Measurements from ENCODE around the gene TRIM28. TPM values are rescaled to one million over a fixed set of nuclear protein-coding genes. Genes with fewer than 3 reads are reported as not detected.
"Not testable (repeated sequence)": the region's sequence is repeated elsewhere in the genome, so short reads cannot be mapped to it uniquely, and the experiment has no call there.

The TRIM28 gene
- total RNA-seq = 100 to 1,000 TPM; 671 to 701 TPM

DNA sequence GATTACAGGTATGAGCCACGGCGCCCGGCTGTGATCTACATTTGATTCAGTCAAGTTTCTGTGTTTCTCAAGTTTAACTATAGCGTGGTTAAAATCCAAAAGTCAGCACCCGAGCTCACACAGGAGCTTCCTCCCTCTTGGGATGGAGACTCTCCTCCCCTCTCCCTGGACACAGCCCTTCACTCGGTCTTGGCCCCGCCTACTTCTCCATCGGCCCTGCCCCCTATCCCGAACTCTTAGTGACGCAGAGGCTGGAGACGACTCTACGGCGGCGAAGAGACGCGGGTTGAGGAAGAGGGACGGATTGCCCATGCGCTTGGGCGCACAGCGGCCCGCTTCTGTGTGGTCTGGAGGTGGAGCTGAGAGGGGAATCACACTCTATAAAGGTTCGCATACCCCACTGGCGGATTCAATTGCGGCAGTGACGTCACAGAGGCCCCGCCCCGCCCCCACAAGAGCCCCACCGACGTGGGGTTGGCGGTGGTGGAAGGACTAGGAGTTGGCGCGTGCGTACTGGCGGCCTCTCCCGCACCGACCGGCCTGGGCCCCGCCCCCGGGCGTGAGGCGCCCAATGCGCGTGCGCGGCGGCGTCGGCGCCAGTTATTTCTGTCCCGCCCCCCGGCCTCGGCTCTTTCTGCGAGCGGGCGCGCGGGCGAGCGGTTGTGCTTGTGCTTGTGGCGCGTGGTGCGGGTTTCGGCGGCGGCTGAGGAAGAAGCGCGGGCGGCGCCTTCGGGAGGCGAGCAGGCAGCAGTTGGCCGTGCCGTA, at the start of gene TRIM28:
TSS of gene TRIM28 (plus strand) at position 239 of the 765 bp plus-strand sequence. CDS start 694 bp downstream, outside the sequence.
- H3K27me3 Mint-ChIP-seq = peaks cover 38% of the 10 kb centered on the region
- H3K4me3 Mint-ChIP-seq = peak within 1 kb of the TSS; percentile 94
- peaks cover 24% of the 10 kb centered on the region for H3K4me1 Mint-ChIP-seq
- DNase-seq = peak; percentile 100
- no peaks in the 10 kb centered on the region for H3K9me3 Mint-ChIP-seq
- peaks cover 33% of the 10 kb centered on the region for H3K36me3 Mint-ChIP-seq
- peak within 1 kb of the TSS; percentile 97 for H3K27ac Mint-ChIP-seq

DNA sequence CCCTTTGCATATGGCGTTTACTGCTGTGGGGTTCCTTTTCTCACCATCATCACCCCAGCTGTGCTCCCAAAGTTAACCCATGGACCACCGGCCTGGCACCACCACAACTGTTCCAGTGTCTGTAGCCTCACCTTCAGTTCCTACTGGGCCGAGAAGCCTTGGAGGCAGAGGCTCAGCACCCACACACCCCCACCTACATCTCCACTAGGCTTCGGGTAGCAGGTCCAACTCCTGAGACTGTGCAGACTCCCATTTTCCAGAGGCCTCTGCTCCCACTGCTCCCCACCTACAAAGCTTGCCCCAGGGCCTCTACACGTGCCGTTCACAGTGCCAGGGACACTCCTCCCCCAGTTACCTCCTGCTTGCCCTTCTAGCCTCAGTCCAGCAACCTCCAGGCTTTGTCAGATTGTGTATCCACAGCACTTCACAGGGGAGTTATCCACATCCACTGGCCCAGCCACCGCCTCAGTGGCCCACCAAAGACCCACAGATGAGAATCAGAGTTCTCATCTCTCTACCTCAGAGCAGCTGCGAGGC, 46.2 kb upstream of the TRIM28 start:
- Mint-ChIP-seq H3K36me3 (peaks cover 9% of the 10 kb centered on the region), H3K4me1 (peaks cover 18% of the 10 kb centered on the region), H3K27me3 (no peaks in the 10 kb centered on the region), H3K9me3 (peaks cover 3% of the 10 kb centered on the region), H3K27ac (no peak overlapping the region), H3K4me3 (peak overlapping the region; percentile 95)
- DNase-seq = no peak

DNA sequence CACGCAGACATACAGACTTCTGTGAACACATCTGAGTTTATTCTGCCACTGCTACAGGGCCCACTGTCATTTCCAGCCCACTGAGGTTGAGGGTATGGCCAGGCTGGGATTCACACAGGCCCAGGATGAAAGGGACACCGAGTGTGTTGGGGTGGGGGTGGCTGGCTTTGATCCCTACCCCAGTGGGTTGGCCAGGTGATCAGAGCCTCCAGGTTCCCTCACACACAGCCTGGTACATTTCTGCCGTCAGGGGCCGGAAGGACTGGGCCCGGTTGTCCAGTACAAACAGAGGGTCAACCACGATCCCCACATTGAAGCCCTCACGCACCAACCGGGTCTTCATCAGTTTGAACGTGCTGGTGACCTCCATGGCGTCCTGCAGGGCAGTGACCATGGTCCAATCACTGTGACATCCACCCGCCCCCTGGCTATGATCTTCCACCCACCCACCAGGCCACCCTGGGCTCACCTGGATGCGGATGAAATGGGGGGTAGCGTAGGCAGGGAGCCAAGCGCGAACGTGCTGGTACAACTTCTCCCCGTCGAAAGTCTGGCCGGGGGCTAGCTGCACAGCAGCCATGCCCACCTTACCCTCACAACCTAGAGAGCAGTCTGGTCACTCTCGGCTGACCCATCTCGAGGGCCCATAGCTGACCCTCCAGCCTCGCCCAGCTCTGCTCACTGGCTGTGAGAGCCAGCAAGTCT, 45.4 kb upstream of the TRIM28 start:
- H3K27me3 Mint-ChIP-seq = no peaks in the 10 kb centered on the region
- peak overlapping the region; percentile 95 for H3K4me3 Mint-ChIP-seq
- peak overlapping the region; percentile 96 for H3K27ac Mint-ChIP-seq
- H3K9me3 Mint-ChIP-seq = peaks cover 6% of the 10 kb centered on the region
- peaks cover 9% of the 10 kb centered on the region for H3K36me3 Mint-ChIP-seq
- no peak for DNase-seq
- peaks cover 18% of the 10 kb centered on the region for H3K4me1 Mint-ChIP-seq

DNA sequence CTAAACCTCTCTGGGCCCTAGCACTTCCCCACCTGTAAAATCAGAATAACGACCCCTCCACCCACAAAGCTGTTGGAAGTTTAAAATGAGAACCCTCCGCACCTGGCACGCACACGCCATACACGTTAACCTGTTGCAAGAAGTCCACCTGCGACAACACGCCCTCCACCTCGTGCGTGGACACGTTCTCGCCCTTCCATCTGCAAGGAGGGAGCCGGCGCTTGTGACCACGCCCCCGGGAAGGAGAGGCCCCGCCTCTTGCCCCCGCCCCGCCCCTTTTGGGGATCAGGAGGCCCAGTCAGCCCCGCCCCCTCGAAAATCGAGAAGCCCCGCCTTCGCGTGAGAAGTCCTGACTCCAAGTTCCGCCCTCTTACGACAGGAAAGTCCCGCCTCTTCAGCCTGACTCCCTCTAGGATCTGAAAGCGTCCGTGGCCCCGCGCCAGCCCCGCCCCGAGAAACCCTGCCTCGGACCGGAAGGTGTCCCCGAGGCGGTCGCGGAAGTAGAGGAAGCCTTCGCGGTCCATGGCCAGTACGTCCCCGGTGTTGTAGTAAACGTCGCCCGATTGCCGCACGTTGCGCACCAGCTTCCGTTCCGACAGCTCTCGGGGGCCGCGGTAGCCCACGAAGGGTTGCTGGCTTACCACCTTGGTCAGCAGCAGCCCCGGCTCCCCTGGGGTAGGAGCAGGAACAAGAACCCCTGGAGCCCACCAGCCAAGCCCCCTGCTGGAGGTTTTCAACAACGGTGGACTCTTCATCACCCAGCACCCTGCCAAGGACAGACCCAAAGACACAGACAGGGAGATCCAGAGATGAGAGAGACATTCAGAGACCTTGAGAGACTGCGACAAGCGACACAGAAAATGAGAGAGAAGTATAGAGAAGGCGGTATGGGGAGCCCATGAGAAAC, 44.6 kb upstream of the TRIM28 start:
- H3K4me1 Mint-ChIP-seq = peaks cover 18% of the 10 kb centered on the region
- H3K36me3 Mint-ChIP-seq = peaks cover 9% of the 10 kb centered on the region
- peak overlapping the region; percentile 95 for H3K4me3 Mint-ChIP-seq
- H3K27me3 Mint-ChIP-seq = no peaks in the 10 kb centered on the region
- peak; percentile 99 for DNase-seq
- H3K27ac Mint-ChIP-seq = peak overlapping the region; percentile 96
- peaks cover 8% of the 10 kb centered on the region for H3K9me3 Mint-ChIP-seq

DNA sequence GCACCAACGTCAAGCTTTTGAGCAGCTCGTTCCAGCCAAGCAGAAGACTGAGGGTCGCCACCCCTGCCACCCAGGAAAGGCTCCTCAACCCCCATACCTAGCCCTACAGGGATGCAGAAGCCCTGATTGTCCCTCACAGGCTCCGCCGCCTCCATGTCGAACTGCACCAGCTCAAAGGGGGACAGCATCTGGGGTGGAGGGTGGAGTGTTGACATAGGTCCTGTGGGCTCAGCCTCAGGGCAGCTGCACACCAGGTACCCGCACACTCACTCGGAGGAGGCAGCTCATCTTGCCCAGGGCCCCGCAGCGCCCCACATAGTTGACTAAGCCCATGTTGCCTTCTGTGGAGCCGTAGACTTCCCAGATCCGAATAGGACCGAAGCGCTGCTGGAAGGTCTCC, 43.6 kb upstream of the TRIM28 start:
- H3K4me3 Mint-ChIP-seq = peak overlapping the region; percentile 95
- peaks cover 8% of the 10 kb centered on the region for H3K9me3 Mint-ChIP-seq
- no peaks in the 10 kb centered on the region for H3K27me3 Mint-ChIP-seq
- DNase-seq = no peak
- H3K36me3 Mint-ChIP-seq = peaks cover 9% of the 10 kb centered on the region
- H3K27ac Mint-ChIP-seq = no peak overlapping the region
- H3K4me1 Mint-ChIP-seq = peaks cover 18% of the 10 kb centered on the region

DNA sequence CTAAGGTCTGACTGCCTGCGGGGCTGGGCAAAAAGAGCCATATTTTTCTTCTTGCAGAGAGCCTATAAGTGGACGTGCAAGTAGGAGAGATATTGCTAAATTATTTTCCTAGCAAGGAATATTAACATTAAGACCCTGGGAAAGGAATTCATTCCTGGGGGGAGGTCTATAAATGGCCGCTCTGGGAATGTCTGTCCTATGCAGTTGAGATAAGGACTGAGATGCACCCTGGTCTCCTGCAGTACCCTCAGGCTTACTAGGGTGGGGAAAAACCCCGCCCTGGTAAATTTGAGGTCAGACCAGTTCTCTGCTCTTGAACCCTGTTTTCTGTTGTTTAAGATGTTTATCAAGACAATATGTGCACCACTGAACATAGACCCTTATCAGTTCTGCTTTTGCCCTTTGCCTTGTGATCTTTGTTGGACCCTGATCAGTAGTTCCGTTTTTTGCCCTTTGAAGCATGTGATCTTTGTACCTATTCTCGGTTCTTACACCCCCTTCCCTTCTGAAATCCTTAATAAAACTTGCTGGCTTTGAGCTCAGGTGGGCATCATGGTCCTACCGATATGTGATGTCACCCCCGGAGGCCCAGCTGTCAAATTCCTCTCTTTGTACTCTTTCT, 36.2 kb upstream of the TRIM28 start:
- H3K27ac Mint-ChIP-seq, H3K4me3 Mint-ChIP-seq, H3K27me3 Mint-ChIP-seq, DNase-seq, H3K4me1 Mint-ChIP-seq: not testable (repeated sequence)
- Mint-ChIP-seq H3K36me3 (peaks cover 13% of the 10 kb centered on the region), H3K9me3 (peaks cover 14% of the 10 kb centered on the region)

DNA sequence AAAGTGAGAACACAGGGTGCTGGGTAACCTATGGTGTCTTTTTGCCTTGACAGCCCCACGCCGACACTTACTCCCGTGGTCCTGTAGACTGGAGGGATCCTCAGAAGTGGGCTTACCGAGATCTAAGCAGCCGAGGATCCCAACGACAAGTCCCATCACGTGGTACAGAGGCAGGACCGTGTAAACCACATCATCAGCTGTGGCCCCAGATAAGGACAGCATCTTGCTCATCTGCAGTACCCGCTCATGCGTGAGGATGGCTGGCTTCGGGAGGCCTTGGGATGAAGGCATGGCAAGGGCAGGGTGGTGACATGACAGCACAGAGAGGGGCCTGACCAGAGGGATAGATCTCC, 34.2 kb upstream of the TRIM28 start:
- Mint-ChIP-seq H3K27ac (no peak overlapping the region), H3K9me3 (peaks cover 9% of the 10 kb centered on the region), H3K4me3 (no peak overlapping the region), H3K4me1 (peaks cover 3% of the 10 kb centered on the region), H3K27me3 (no peaks in the 10 kb centered on the region), H3K36me3 (peaks cover 17% of the 10 kb centered on the region)
- no peak for DNase-seq

DNA sequence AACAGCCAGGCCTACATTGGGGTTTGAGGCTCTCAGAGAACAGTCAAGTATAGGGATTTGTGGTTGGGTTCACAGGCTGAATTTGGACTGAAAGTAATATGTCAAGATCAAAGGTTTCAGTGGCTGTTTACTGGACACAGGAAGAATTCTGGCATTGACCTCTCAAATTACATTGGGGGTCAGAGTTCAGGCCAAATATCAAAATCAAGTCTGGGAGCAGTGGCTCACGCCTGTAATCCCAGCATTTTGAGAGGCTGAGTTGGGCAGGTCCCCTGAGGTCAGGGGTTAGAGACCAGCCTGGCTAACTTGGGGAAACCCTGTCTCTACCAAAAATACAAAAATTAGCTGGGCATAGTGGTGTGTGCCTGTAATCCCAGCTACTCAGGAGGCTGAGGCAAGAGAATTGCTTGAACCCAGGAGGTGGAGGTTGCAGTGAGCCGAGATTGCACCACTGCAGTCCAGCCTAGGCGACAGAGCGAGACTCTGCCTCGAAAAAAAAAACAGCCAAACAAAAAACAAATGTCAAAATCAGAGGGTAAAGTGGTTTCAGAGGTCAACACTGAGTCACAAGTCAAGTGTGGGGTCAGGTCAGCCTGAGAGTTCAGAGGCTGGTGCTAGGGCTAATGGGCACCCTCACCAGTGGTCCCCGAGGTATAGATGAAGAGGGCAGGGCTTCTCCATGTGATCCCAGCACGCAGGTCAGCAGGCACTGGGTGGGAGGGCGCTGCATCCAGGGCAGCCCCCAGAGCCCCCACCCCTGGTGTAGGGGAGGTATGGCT, 33.6 kb upstream of the TRIM28 start:
- H3K9me3 Mint-ChIP-seq = peaks cover 9% of the 10 kb centered on the region
- DNase-seq = no peak
- no peak overlapping the region for H3K4me3 Mint-ChIP-seq
- no peaks in the 10 kb centered on the region for H3K27me3 Mint-ChIP-seq
- no peak overlapping the region for H3K27ac Mint-ChIP-seq
- H3K4me1 Mint-ChIP-seq = peaks cover 7% of the 10 kb centered on the region
- H3K36me3 Mint-ChIP-seq = peaks cover 21% of the 10 kb centered on the region

DNA sequence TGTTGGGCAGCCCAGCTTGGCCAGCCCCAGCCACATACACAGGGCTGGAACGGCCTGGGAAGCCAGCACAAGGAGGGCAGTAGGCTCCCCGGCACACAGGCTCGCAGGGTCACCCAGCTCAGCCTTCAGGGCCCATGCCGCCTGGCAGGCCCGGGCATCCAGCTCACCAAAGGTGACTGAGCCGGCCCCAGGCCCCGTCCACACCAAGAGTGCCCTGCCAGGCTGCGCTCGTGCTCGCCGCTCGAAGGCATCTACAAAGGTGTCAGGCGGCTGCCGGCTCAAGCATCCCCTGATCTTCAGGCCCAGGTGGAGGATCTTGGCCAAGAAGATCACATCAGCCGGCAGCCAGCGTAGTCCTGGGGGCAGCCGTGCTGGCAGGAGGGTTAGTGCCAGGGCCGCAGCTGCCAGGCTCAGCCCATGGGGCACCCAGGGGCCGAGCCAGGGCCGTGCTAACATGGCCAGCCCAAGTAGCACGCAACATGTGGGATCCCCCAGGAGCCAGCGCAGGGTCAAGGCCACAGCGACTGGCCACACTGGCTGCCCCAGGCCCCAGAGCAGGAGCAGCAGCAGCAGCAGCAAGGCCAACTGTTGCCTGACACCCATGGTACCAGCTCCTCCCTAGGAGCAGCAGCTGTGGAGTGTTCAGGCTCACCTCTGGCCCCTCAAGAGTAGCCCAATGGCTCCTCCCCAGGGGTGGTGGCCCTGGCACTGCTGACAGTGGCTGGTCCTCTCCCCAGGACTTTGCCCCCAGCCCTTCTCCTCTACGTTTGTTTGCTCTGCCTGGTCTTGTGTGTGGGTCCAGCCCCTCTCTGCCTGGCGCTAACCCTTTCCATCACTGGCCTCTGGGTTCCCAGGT, 32.3 kb upstream of the TRIM28 start, which contains the start of gene SLC27A5:
TSS of gene SLC27A5 (minus strand) at position 640 of the 856 bp plus-strand sequence. CDS start at position 603, 37 bp downstream.
- Mint-ChIP-seq H3K36me3 (peaks cover 28% of the 10 kb centered on the region), H3K4me1 (peaks cover 16% of the 10 kb centered on the region), H3K27me3 (no peaks in the 10 kb centered on the region), H3K4me3 (no peak within 1 kb of the TSS), H3K9me3 (peaks cover 9% of the 10 kb centered on the region), H3K27ac (peak within 1 kb of the TSS; percentile 91)
- no peak for DNase-seq

DNA sequence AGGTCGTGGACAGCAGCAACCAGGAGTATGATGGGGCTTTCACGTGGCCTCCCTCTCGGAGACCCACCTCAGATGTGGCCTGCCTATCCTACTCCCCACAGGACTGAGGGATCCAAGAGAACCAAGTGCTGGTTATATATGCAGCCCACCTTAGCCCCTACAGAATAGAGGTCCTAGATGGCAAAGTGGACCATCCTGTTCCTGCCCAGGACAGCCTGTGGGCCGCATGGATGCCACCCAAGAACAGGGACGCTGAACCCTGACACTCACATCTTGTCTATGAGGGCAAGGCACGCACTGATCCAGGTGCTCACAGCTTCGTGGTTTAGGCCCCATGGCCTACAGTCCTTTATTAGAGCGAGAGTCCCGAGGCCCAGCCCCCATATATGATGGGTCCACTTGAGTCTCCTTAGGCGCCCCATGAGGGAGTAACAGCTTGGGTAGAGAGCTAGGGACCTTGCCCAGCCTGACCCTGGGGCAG, 30.6 kb upstream of the TRIM28 start:
- H3K9me3 Mint-ChIP-seq = no peaks in the 10 kb centered on the region
- H3K4me3 Mint-ChIP-seq = peak overlapping the region; percentile 90
- peaks cover 22% of the 10 kb centered on the region for H3K4me1 Mint-ChIP-seq
- DNase-seq = no peak
- peaks cover 21% of the 10 kb centered on the region for H3K36me3 Mint-ChIP-seq
- H3K27me3 Mint-ChIP-seq = no peaks in the 10 kb centered on the region
- H3K27ac Mint-ChIP-seq = peak overlapping the region; percentile 91

DNA sequence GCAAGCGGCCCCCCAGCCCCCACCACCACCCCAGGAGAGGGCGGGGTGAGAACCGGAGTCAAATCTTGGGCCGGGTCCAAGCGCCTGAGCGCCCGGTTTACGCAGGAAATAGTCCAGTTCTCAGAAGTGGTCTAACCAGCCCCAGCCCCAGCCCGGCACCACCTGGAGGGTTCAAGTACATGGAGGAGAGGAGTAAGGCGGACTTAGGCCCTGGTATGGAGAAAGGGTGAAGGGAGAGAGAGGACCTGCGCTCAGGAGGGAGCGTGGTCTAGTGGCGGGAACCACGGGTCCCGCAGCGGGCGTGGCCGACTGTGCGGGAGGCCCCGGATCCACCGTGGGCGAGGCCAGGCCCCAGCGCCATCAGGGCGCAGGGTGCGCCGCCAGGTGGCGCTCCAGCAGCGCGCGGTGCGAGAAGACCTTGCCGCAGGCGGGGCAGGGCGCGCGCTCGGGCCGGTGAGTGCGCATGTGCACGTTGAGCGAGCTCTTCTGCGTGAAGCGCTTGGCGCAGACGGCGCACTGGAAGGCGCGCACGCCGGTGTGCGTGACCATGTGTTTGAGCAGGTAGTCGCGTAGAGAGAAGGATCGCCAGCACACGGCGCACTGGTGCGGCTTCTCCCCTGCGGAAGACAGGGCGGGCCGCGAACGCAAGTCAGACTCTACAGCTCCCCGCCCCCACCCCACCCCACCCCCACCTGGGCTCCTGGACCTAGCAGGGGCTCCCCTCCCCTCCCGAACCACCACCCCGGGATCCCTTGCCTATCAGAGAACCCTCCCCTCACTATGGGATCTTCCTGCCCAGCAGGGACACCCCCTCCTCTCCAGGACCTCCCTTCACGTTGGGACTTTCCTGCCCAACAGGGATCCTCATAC, 29.9 kb upstream of the TRIM28 start:
- DNase-seq = peak; percentile 99
- H3K36me3 Mint-ChIP-seq = peaks cover 23% of the 10 kb centered on the region
- H3K27me3 Mint-ChIP-seq = no peaks in the 10 kb centered on the region
- H3K9me3 Mint-ChIP-seq = no peaks in the 10 kb centered on the region
- H3K4me1 Mint-ChIP-seq = peaks cover 22% of the 10 kb centered on the region
- peak overlapping the region; percentile 90 for H3K4me3 Mint-ChIP-seq
- peak overlapping the region; percentile 94 for H3K27ac Mint-ChIP-seq

DNA sequence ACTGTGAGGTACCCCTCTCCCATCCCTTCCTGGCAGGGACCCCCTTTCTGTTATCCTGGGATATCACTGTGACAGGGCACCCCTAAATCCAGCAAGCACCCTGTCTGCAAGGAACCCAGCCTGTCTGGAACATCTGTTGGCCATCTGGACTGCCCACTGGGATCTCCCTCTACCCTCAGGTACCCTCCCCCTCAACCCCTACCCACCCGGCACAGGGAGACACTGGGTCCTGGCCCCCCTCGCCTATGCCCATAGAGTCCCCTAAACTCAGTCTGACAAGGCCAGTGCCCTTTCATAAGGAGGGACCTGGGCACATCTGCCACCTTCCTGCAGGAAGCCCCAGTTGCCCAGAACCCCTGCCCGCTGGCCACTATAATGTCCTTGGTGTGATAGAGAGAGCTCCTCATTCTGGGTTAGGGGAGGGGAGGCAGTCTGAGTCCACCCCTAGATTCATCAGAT, 29.3 kb upstream of the TRIM28 start:
- peak overlapping the region; percentile 94 for H3K27ac Mint-ChIP-seq
- H3K4me3 Mint-ChIP-seq = peak overlapping the region; percentile 90
- H3K4me1 Mint-ChIP-seq = peaks cover 22% of the 10 kb centered on the region
- no peak for DNase-seq
- H3K27me3 Mint-ChIP-seq = no peaks in the 10 kb centered on the region
- no peaks in the 10 kb centered on the region for H3K9me3 Mint-ChIP-seq
- peaks cover 26% of the 10 kb centered on the region for H3K36me3 Mint-ChIP-seq

All from activated naive CD8-positive, alpha-beta T cell treated with anti-CD3 and anti-CD28 coated beads for 36 hours (primary cell).